ENCODE measurements around the gene CST6. TPM values are rescaled to one million over a fixed set of nuclear protein-coding genes. Genes with fewer than 3 reads are reported as not detected.

The CST6 gene
- total and polyA plus RNA-seq, 11 donors = 0.87 to 8.3 (median 2.8) TPM; not detected in 6

DNA sequence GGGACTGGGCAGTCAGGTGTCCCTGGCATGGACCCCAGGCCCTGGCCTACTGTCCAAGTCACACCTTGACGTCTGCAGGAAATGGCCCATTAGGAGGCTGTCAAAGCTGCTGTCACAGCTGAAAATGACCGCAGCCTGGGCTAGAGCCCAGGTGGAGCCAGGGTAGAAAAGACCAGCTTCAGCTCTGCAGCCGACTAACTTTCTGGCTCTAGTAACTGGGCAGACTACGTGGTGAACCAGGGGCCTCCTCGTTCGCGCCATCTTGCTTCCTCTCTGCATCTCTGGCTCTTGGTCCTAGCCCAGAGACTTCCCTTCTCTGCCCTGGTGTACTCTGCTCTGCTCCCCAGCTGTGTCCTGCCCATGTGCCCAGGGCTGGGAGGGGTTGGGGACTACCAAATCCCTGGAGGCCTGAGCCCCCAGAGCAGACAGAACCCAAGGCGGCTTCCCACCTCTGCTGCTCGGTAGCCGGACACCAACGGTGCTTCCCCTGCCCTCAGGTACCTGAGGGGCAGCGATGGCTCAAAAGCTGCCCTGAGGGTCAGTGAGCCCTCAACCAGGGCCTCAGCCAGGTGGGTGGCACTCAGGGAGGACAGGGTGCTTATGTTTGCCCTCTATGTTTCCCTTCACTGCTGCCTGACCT, 30.6 kb upstream of the CST6 start:
- Histone ChIP-seq H3K27ac (no peak overlapping the region), H3K4me1 (no peaks in the 10 kb centered on the region), H3K4me3 (no peak overlapping the region), H3K9me3 (no peaks in the 10 kb centered on the region), H3K36me3 (peaks cover 0 to 41% (median 33%) of the 10 kb centered on the region in 9 donors), H3K27me3 (no peaks in the 10 kb centered on the region)
- no peak for DNase-seq
- TF ChIP-seq, protein P1, sequence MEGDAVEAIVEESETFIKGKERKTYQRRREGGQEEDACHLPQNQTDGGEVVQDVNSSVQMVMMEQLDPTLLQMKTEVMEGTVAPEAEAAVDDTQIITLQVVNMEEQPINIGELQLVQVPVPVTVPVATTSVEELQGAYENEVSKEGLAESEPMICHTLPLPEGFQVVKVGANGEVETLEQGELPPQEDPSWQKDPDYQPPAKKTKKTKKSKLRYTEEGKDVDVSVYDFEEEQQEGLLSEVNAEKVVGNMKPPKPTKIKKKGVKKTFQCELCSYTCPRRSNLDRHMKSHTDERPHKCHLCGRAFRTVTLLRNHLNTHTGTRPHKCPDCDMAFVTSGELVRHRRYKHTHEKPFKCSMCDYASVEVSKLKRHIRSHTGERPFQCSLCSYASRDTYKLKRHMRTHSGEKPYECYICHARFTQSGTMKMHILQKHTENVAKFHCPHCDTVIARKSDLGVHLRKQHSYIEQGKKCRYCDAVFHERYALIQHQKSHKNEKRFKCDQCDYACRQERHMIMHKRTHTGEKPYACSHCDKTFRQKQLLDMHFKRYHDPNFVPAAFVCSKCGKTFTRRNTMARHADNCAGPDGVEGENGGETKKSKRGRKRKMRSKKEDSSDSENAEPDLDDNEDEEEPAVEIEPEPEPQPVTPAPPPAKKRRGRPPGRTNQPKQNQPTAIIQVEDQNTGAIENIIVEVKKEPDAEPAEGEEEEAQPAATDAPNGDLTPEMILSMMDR (IDR thresholded peaks at IDR 0.05) = no peak
- TF ChIP-seq POLR2A (IDR thresholded peaks at IDR 0.05) = no peak
- intact Hi-C loops (cut with DNase I) = loop anchor here in 4 of 10 donors (10.0 kb wide), 3 partner anchors 96 to 276 kb away; partner anchors contain the start of genes FIBP (in 2 of the 4) and KAT5 (in 2 of the 4)
- ATAC-seq = peak in 2 of 4 donors; percentile 16
- WGBS, 4 donors = 76 to 82% (median 80%) methylated on average over 10 to 12 of the region's 12 CpGs

DNA sequence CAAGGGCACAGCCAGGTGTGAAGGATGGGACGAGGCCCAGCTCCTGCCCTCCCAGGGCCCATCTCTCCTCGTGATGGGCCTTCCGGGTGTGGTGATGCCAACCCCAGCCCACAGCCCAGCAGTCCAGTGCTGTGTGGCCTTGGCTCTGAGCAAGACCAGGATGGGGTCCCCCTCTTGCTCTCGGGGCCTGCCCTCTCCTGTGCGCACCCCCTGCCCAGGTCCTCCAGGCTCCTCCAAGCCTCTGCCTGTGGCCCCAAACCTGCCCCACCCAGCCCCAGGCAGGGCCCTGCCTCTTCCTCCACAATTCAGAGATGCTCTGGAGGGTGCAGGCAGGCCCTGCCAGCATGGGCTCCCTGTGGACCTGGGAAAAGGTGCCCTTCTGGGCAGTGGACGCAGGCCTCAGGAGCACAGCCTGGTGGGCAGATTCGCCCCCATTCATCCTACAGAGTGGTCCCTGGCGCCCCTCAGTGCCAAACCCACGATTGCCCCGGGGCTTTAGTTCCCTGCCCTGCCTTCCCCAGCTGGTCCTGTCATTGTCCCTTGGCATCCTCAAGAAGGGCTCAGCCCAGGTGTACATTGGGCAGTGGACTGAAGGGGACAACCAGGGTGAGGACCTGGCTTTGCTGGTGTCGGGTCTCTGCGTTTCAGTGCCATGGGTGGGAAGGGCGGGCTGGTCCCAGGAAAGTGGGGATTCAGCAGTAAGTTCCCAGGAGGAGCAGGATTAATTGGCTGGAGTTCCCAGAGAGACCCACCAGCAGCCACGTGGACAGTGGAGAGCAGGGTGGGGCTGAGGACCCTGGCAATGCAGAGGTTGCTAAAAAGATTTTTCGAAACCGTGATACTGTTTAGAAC, 29.6 kb upstream of the CST6 start:
- Histone ChIP-seq H3K27ac (no peak overlapping the region), H3K9me3 (no peaks in the 10 kb centered on the region), H3K27me3 (no peaks in the 10 kb centered on the region), H3K36me3 (peaks cover 0 to 32% (median 24%) of the 10 kb centered on the region in 9 donors), H3K4me1 (no peaks in the 10 kb centered on the region), H3K4me3 (no peak overlapping the region)
- WGBS, 4 donors = 61 to 77% (median 71%) methylated on average over 12 to 16 of the region's 16 CpGs
- ATAC-seq (peak in 1 of 4 donors; percentile 9), DNase-seq (no peak)
- no peak for TF ChIP-seq POLR2A (IDR thresholded peaks at IDR 0.05)
- TF ChIP-seq, protein P1 (IDR thresholded peaks at IDR 0.05) = no peak
- intact Hi-C loops (cut with DNase I) = loop anchor here in 4 of 10 donors (10.0 kb wide), 3 partner anchors 97 to 277 kb away; partner anchors contain the start of genes FIBP (in 2 of the 4) and KAT5 (in 2 of the 4)

DNA sequence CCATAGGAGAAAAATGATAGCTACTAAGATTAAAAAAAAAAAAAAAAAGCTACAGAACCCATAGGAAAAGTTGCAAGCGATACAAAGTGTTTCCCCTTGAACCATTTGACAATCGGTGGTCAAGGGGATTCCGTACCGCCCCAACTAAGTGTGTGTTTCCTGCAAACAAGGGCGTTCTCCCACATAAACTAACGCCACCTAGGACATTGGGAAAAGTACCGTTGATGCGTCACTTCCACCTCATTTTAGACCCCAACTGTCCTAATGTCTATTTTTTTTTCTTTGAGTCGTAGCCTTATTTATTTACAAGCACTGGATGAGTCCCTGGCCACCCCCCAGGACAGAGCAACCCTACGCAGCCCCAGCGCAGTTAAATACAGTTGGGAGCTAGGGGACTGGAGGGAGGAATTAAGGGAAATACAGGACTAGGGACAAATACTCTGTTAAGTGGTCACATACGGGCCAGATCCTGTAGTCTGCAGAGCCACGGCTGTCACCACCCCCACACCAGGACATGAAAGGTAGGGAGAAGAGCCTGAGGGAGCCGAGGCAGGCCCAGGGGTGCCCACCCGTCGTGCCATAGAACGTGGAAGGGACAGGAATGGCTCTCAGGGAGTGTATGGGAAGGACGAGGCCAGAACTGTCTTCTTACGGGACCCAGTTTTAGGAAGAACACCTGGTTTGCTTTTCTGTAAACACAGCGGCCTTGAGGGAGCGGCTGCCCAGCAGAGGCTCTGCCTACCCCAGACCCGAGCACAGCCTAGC, 28.8 kb upstream of the CST6 start:
- TF ChIP-seq POLR2A (IDR thresholded peaks at IDR 0.05) = no peak
- TF ChIP-seq, protein P1 (IDR thresholded peaks at IDR 0.05) = no peak
- no peak overlapping the region for H3K4me3 ChIP-seq
- H3K27me3 ChIP-seq = no peaks in the 10 kb centered on the region
- H3K27ac ChIP-seq = no peak overlapping the region
- DNase-seq (no peak), ATAC-seq (no peak)
- H3K36me3 ChIP-seq = peaks cover 0 to 24% (median 15%) of the 10 kb centered on the region in 9 donors
- H3K9me3 ChIP-seq = no peaks in the 10 kb centered on the region
- 69 to 81% (median 73%) methylated on average over 20 to 22 of the region's 22 CpGs for WGBS, 4 donors
- intact Hi-C loops (cut with DNase I) = loop anchor here in 4 of 10 donors (10.0 kb wide), 3 partner anchors 98 to 278 kb away; partner anchors contain the start of genes FIBP (in 2 of the 4) and KAT5 (in 2 of the 4)
- H3K4me1 ChIP-seq = no peaks in the 10 kb centered on the region
